ENCODE measurements around the gene CNOT1.
"Not testable (repeated sequence)": the region's sequence is repeated elsewhere in the genome, so short reads cannot be mapped to it uniquely, and the experiment has no call there.

Gene CNOT1

DNA sequence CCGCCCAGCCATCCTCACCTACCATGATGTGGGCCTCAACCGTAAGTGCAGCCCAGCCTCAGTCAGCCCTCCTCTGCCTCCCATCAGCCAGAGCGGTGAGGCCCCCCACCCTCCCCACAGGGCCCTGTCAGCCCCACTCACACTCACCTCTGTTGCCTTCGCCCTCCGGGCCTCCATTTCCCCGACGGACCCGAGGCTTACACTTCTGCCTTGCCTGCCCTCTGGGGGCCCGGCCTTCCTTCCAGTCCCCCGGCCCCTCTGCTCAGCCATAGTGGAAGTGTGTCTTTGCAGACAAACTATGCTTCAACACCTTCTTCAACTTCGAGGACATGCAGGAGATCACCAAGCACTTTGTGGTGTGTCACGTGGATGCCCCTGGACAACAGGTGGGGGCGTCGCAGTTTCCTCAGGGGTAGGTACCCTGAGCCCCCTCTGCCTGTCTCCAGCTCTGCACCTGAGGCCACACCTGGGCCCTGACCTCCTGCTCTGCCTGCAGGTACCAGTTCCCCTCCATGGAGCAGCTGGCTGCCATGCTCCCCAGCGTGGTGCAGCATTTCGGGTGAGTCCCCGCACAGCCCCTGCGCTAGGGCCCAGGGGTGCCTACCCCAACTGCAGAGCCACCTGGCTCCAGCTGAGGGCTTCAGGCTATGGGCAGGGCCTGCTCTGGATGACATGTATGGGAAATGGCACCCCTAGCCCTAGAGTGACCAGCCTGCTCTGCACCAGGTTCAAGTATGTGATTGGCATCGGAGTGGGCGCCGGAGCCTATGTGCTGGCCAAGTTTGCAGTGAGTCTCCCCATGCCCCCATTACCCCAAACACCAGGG lies 125.5 kb downstream of the CNOT1 start:
- DNase-seq (ENCODE audit: low read depth in 2 of 3, low spot score in 1 of 3) = no peak

GRCh38 chr16:58503166-58503862 lies 126.3 kb downstream of the CNOT1 start:
- no peak for DNase-seq (ENCODE audit: low read depth in 2 of 3, low spot score in 1 of 3)

DNA sequence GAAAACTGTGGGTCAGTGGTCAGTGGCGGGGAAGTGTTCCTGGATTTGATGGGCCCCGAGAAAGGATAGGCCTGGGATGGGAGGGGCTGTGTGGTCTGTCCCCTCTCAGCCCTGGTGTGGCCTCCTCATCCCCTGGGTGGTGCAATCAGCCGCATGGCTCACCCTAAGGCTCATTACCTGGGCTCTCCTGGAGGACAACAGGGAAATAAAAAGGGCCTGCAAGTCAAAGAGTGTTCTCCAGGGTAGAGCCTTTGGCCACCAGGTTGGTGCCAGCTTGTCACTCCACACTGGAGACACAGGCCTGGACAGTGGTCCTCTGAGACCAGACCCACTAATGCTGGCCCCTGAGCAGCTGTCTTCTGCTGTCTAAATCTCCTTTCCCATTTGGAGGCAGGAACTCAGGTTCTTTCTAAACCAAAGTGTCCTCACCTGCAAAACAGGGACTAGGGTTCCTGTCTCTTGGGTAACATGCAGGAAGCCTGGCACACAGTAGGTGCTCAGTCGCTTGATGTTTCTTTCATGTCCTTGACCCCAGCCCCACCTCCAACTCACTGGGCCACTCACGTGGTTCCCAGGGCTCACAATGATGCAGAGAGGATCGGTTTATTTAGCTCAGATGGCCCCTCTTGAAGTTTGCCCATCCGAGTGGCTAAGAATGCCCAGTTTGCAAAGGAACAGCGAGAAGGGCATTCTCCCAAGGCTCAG lies 127.3 kb downstream of the CNOT1 start:
- no peak for DNase-seq (ENCODE audit: low read depth in 2 of 3, low spot score in 1 of 3)

DNA sequence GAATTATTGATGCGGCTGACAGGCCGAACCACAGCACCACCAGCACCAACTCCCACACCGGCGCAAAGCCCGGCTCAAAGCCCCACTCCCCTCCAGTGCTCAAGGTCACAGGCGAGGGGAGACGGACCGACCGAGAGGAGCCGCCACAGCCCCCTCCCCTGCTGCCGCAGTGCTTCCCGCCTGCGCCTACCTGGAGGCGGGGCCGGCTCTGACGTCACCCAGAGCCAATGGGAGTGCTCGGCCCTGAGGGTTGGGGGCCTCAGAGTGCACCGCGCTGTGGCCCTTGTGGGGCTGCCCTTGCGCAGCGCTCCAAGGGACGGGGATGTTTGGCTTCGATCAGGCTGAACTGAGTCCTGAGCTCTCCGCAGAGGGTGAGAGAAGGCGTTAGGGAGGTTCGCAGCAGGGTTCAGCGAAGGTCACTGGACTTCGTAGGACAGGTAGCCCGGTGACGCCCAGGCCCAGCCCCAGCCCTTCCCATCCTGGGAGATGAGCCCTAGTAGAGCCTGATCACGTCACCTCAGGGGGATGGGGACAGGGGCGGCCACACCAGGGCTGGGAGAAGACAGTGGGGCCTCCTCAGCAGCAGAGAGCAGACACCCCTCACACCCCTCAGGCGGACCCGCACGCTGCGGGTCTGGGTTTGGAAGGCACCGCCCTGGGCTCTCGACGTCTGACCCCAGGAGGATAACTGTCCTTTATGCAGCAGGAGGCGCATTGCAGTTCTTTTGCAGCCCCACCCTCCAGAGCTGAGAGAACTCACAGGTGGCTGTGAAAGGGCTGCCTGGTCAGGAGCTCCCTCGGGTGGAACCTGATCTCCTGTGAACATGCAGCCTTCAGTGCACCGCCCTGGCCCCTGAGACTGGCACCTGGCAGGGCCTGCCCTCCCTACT lies 128.1 kb downstream of the CNOT1 start:
- no peak for DNase-seq (ENCODE audit: low read depth in 2 of 3, low spot score in 1 of 3)

- no peak for DNase-seq (ENCODE audit: low read depth in 2 of 3, low spot score in 1 of 3)
Measured at GRCh38 chr16:58500430-58501241, 129.0 kb downstream of the CNOT1 start.

GRCh38 chr16:58499615-58500351 lies 129.8 kb downstream of the CNOT1 start, which contains the start of gene NDRG4:
Gene NDRG4 (plus strand): TSS chr16:58500143. CDS start chr16:58500249, 106 bp downstream.
- peak in 1 of 3 donors; percentile 31 for DNase-seq (ENCODE audit: low read depth in 2 of 3, low spot score in 1 of 3)

DNA sequence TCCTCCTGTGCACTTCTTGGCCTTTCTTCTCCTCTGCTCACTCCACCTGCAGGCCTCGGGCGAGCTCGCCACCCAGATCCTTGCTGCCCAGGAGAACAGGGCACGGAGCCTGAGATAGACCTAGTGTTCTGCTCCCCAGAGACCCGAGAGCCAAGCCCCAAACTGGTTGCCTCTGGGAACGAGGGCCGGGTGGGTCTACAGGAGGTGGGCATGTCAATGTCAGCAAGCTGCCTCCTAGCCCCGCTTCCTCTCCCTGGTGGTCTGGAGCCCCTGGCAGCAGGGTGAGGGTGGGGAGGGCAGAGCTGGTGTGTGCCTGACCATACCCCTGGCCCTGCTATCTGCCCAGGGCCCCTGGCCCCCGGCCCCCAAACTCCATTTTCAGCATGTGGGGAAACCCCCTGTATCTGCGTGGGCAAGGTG lies 130.5 kb downstream of the CNOT1 start:
- no peak for DNase-seq (ENCODE audit: low read depth in 2 of 3, low spot score in 1 of 3)

DNA sequence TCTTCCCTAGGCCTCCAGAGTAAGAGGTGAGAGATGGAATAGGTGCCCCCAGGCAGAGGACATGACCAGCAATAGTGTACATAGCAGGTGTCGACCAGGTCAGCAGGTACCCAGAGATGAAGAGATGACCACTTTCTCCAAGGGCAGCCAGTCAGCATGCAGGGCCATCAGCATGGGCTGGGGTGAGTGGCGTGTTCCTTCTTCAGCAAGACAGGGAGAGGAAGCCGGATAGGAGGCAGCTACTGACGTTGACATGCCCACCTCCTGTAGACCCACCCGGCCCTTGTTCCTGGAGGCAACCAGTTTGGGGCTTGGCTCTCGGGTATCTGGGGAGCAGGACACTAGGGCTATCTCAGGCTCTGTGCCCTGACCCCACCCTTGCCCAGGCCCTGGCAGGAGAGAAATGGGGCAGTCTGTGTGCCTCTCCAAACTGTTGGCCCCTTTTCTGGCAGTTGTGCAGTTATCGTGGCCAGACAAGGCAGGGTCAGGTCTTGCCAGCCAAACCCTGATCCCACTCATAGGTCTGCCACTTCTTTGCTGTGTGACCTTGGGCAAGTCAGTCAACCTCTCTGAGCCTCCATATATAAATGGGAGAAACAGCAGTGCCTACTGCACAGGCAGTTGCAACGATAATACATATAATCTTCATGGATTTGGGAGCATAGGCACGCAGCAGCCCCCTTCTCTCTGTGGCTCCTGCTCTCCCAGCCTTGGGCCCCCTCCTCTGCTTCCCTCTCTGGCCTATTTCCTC lies 131.1 kb downstream of the CNOT1 start:
- no peak for DNase-seq (ENCODE audit: low read depth in 2 of 3, low spot score in 1 of 3)

- DNase-seq (ENCODE audit: low read depth in 2 of 3, low spot score in 1 of 3) = no peak
Measured at GRCh38 chr16:58497935-58498334, 131.7 kb downstream of the CNOT1 start.

DNA sequence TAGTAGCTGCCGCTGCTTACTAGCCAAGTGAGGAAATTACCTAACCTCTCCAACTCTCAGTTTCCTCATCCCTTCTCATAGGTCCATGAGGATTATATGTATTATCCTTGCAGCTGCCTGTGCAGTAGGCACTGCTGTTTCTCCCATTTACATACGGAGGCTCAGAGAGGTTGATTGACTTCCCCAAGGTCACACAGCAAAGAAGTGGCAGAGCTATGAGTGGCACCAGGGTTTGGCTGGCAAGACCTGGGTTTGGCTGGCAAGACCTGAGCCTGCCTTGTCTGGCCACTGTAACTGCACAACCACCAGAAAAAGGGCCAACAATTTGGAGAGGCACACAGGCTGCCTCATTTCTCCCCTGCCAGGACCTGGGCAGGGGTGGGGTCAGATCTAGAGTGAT lies 132.2 kb downstream of the CNOT1 start:
- no peak for DNase-seq (ENCODE audit: low read depth in 2 of 3, low spot score in 1 of 3)

DNA sequence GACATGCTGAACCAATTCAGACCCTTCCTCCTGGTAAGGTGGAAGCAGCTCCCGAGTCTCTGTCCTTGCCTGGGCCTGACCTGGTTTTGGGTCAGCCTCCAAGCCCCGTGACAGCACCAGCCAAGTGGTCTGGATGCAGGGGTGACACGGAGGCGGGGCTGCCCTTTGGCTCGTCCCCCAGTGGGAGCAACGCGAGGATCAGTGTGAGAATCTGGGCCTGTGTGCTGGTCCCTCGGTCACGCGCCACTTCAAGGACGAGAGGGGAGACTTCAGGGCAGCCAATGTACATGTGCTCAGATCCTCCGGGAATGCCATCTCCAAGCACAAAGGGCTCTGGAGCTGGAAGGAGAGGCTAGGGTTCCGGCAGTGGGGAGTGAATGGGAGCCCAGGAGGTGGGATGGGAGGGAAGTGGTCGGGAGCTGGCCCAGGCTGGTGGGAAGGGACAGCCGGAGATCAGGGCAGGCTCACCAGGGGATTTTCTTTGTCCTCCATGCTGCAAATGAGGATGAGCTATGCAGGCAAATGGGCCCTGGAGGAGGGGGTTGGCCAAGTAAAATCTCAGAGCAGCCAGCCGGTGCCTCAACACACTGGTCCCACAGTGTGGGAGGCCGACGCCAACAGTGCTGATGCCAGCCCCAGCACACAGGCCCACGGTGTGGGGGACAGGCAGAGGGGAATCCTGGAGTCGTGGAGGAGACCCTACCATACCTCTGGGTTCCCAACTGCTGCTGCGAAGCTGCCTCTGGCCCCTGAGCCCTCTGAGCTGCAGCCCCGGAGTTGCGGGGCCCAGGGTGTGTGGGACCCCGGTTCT lies 133.9 kb downstream of the CNOT1 start:
- DNase-seq (ENCODE audit: low read depth in 2 of 3, low spot score in 1 of 3) = no peak

DNA sequence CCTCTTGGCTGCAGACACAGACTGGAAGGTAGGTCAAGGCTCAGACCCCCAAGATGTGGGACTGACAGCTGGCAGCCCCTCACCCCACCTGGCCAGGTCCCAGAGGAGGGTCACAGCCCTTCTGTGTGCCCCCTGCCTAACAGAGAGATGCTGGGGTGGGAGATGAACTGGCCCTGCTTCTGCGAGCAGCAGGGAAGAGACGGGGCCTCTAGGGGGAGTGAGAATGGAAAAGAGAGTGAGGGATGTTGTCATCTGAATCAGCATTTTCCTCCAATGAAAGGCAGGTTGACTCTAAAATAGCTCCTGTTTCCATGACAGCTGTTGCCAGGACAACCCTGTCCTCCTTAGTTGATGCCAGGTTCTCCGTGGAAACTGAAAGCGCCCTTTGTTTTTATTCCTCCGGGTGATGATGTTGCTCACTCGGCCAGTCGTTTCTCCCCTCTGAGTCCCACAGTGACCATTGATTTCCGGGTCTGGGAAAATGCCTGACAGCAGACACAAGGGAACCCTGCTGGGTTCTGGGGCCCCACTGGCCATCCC lies 134.6 kb downstream of the CNOT1 start:
- peak; percentile 64 to 74 (median 70) for DNase-seq (ENCODE audit: low read depth in 2 of 3, low spot score in 1 of 3)

DNA sequence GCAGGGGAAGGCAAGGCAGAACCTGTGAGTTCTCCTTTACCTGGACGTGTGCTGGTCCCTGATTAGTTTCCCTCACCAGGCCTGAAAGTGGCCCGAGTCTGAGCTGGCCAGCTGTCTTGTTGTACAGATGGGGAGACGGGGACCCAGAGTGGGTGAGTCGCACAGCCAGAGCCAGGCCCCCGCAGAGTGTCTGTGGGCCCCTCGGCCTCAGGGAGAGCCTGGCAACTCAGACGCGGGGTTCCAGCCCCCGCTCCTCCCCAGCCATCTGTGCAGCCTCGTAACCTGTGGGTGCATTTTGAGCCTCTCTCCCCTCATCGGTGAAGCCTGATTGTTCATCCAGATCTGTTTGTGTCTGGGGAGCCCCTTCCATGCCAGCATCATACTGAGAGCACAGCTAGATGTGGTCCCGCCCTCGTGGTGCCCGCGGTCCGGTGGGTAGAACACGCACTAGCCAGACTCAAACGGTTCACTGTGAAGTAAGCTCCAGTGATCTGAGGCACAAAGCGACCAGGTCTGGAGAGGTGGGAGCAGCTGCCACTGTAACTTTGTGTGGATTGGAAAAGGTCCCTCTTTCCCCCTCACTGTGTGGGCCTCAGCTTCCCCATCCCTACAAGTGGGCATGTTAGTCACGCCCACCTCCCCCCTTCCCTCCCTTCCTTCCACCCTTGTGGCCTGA lies 135.7 kb downstream of the CNOT1 start:
- no peak for DNase-seq (ENCODE audit: low read depth in 2 of 3, low spot score in 1 of 3)

- no peak for DNase-seq (ENCODE audit: low read depth in 2 of 3, low spot score in 1 of 3)
Measured at GRCh38 chr16:58492735-58493134, 136.9 kb downstream of the CNOT1 start.

DNA sequence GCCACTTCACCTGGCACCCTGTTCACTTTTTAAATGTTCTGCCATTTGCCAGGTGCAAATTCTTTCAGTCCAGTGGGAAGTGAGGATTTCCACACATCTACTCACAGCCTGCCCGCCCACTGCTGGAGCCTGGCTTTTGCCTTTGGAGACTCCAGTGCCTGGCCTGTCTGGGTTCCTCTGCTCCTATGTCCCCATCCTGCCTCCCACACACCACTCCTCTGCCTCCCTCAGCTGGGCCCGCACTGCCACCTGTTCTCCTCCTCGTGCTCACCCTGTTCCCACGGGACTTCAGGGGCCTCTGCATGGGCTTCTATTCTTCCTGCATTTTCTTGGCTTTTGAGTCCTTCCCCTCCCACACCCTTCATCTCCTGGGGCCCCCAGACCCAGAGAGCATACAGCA lies 137.6 kb downstream of the CNOT1 start:
- DNase-seq (ENCODE audit: low read depth in 2 of 3, low spot score in 1 of 3) = no peak

DNA sequence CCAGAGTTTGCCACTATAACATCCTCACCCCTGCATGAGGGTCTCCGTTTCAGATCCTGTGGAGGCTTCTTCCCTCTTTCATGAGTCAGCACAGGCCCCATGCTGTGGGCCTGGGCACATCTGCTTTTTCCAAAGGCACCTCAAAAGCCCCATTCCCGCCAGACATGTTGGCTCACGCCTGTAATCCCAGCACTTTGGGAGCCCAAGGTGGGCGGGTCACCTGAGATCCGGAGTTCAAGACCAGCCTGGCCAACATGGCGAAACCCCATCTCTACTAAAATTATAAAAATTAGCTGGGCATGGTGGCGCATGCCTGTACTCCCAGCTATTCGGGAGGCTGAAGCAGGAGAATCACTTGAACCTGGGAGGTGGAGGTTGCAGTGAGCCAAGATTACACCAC lies 139.1 kb downstream of the CNOT1 start:
- DNase-seq (ENCODE audit: low read depth in 2 of 3, low spot score in 1 of 3) = not testable (repeated sequence)

DNA sequence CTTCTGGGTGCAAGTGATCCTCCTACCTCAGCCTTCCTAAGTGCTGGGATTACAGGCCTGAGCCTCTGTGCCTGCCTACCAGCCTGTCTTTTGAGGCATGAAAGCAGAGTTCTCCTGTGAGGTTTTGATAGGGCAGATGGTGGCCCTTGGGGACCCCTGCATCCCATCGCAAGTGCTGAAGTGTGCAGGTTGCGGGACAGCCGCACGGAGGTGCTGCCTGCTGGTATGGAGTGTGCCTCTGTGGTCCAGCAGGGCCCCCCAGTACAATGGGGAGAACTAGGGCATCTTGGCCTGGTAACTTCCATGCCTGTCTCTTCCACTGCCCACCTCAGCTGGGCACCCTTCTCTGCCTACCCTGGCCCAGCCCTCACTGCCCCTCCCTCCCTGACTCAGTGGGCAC lies 139.6 kb downstream of the CNOT1 start:
- DNase-seq (ENCODE audit: low read depth in 2 of 3, low spot score in 1 of 3) = no peak

All from stimulated activated CD4-positive, alpha-beta T cell treated with anti-CD3 and anti-CD28 coated beads, Interleukin-12 subunit alpha, Interleukin-12 subunit beta, amount 100 ng/mL, for 48 hours (primary cell).